ENCODE measurements around the gene PNMA5.
A peak's percentile ranks its signal among the peaks of the same experiment; 100 is the strongest.

Gene PNMA5

GRCh38 chrX:152959626-152960025 lies 34.3 kb downstream of the PNMA5 start:
- Histone ChIP-seq H3K36me3 (ENCODE audit: control insufficient read depth, insufficient read depth, low read length) (no peaks in the 10 kb centered on the region), H3K9me3 (ENCODE audit: control insufficient read depth, insufficient read depth, low read length) (no peaks in the 10 kb centered on the region), H3K4me1 (ENCODE audit: control insufficient read depth, insufficient read depth, low read length) (peaks cover 2% of the 10 kb centered on the region; the same call in 1 of the 2 replicates), H3K27me3 (ENCODE audit: control insufficient read depth, insufficient read depth, low read length) (no peaks in the 10 kb centered on the region), H3K4me3 (ENCODE audit: low read length) (no peak overlapping the region), H3K27ac (ENCODE audit: low read length) (no peak overlapping the region)
- DNase-seq (ENCODE audit: low read depth, low spot score) = no peak
- WGBS (ENCODE audit: insufficient coverage, insufficient read length) = no CpG with 5 or more reads among the region's 6 CpGs

GRCh38 chrX:152958524-152959465 lies 35.1 kb downstream of the PNMA5 start:
- H3K4me3 ChIP-seq (ENCODE audit: low read length) = peak overlapping the region; percentile 8; the same call in 1 of the 2 replicates
- H3K9me3 ChIP-seq (ENCODE audit: control insufficient read depth, insufficient read depth, low read length) = no peaks in the 10 kb centered on the region
- no CpG with 5 or more reads among the region's 53 CpGs for WGBS (ENCODE audit: insufficient coverage, insufficient read length)
- no peak overlapping the region for H3K27ac ChIP-seq (ENCODE audit: low read length)
- no peaks in the 10 kb centered on the region for H3K27me3 ChIP-seq (ENCODE audit: control insufficient read depth, insufficient read depth, low read length)
- peak; percentile 71 for DNase-seq (ENCODE audit: low read depth, low spot score)
- H3K36me3 ChIP-seq (ENCODE audit: control insufficient read depth, insufficient read depth, low read length) = no peaks in the 10 kb centered on the region
- H3K4me1 ChIP-seq (ENCODE audit: control insufficient read depth, insufficient read depth, low read length) = peaks cover 2% of the 10 kb centered on the region; the same call in 1 of the 2 replicates

- H3K27me3 ChIP-seq (ENCODE audit: control insufficient read depth, insufficient read depth, low read length) = no peaks in the 10 kb centered on the region
- H3K27ac ChIP-seq (ENCODE audit: low read length) = no peak overlapping the region
- no peak overlapping the region for H3K4me3 ChIP-seq (ENCODE audit: low read length)
- H3K4me1 ChIP-seq (ENCODE audit: control insufficient read depth, insufficient read depth, low read length) = peaks cover 2% of the 10 kb centered on the region; the same call in 1 of the 2 replicates
- no peak for DNase-seq (ENCODE audit: low read depth, low spot score)
- no peaks in the 10 kb centered on the region for H3K9me3 ChIP-seq (ENCODE audit: control insufficient read depth, insufficient read depth, low read length)
- no peaks in the 10 kb centered on the region for H3K36me3 ChIP-seq (ENCODE audit: control insufficient read depth, insufficient read depth, low read length)
- no CpG with 5 or more reads among the region's 5 CpGs for WGBS (ENCODE audit: insufficient coverage, insufficient read length)
Measured at GRCh38 chrX:152958047-152958446, 35.9 kb downstream of the PNMA5 start.

- WGBS (ENCODE audit: insufficient coverage, insufficient read length) = 100% methylated on average over 1 of the region's 6 CpGs
- no peak for DNase-seq (ENCODE audit: low read depth, low spot score)
- H3K27me3 ChIP-seq (ENCODE audit: control insufficient read depth, insufficient read depth, low read length) = no peaks in the 10 kb centered on the region
- no peaks in the 10 kb centered on the region for H3K9me3 ChIP-seq (ENCODE audit: control insufficient read depth, insufficient read depth, low read length)
- no peak overlapping the region for H3K4me3 ChIP-seq (ENCODE audit: low read length)
- H3K27ac ChIP-seq (ENCODE audit: low read length) = no peak overlapping the region
- no peaks in the 10 kb centered on the region for H3K4me1 ChIP-seq (ENCODE audit: control insufficient read depth, insufficient read depth, low read length)
- no peaks in the 10 kb centered on the region; the same call in 1 of the 2 replicates for H3K36me3 ChIP-seq (ENCODE audit: control insufficient read depth, insufficient read depth, low read length)
Measured at GRCh38 chrX:152950786-152951185, 43.1 kb downstream of the PNMA5 start.

- Histone ChIP-seq H3K27ac (ENCODE audit: low read length) (no peak overlapping the region), H3K4me3 (ENCODE audit: low read length) (no peak overlapping the region), H3K36me3 (ENCODE audit: control insufficient read depth, insufficient read depth, low read length) (no peaks in the 10 kb centered on the region; the same call in 1 of the 2 replicates), H3K4me1 (ENCODE audit: control insufficient read depth, insufficient read depth, low read length) (no peaks in the 10 kb centered on the region), H3K27me3 (ENCODE audit: control insufficient read depth, insufficient read depth, low read length) (no peaks in the 10 kb centered on the region), H3K9me3 (ENCODE audit: control insufficient read depth, insufficient read depth, low read length) (no peaks in the 10 kb centered on the region)
- WGBS (ENCODE audit: insufficient coverage, insufficient read length) = no CpG with 5 or more reads among the region's 4 CpGs
- no peak for DNase-seq (ENCODE audit: low read depth, low spot score)
Measured at GRCh38 chrX:152949114-152949513, 44.8 kb downstream of the PNMA5 start.

GRCh38 chrX:152946681-152947080 lies 47.2 kb downstream of the PNMA5 start:
- no peak for DNase-seq (ENCODE audit: low read depth, low spot score)
- no peaks in the 10 kb centered on the region; the same call in 1 of the 2 replicates for H3K36me3 ChIP-seq (ENCODE audit: control insufficient read depth, insufficient read depth, low read length)
- no peak overlapping the region for H3K4me3 ChIP-seq (ENCODE audit: low read length)
- H3K9me3 ChIP-seq (ENCODE audit: control insufficient read depth, insufficient read depth, low read length) = no peaks in the 10 kb centered on the region
- H3K27me3 ChIP-seq (ENCODE audit: control insufficient read depth, insufficient read depth, low read length) = no peaks in the 10 kb centered on the region
- no peak overlapping the region for H3K27ac ChIP-seq (ENCODE audit: low read length)
- no peaks in the 10 kb centered on the region for H3K4me1 ChIP-seq (ENCODE audit: control insufficient read depth, insufficient read depth, low read length)
- no CpG with 5 or more reads among the region's 6 CpGs for WGBS (ENCODE audit: insufficient coverage, insufficient read length)

- Histone ChIP-seq H3K27me3 (ENCODE audit: control insufficient read depth, insufficient read depth, low read length) (no peaks in the 10 kb centered on the region), H3K4me1 (ENCODE audit: control insufficient read depth, insufficient read depth, low read length) (no peaks in the 10 kb centered on the region; the same call in 1 of the 2 replicates), H3K36me3 (ENCODE audit: control insufficient read depth, insufficient read depth, low read length) (no peaks in the 10 kb centered on the region; the same call in 1 of the 2 replicates), H3K27ac (ENCODE audit: low read length) (no peak overlapping the region), H3K9me3 (ENCODE audit: control insufficient read depth, insufficient read depth, low read length) (no peaks in the 10 kb centered on the region), H3K4me3 (ENCODE audit: low read length) (no peak overlapping the region)
- no CpG with 5 or more reads among the region's 11 CpGs for WGBS (ENCODE audit: insufficient coverage, insufficient read length)
- DNase-seq (ENCODE audit: low read depth, low spot score) = no peak
Measured at GRCh38 chrX:152945021-152945979, 48.6 kb downstream of the PNMA5 start.

- no CpG with 5 or more reads among the region's 1 CpG for WGBS (ENCODE audit: insufficient coverage, insufficient read length)
- Histone ChIP-seq H3K9me3 (ENCODE audit: control insufficient read depth, insufficient read depth, low read length) (no peaks in the 10 kb centered on the region), H3K36me3 (ENCODE audit: control insufficient read depth, insufficient read depth, low read length) (no peaks in the 10 kb centered on the region; the same call in 1 of the 2 replicates), H3K4me1 (ENCODE audit: control insufficient read depth, insufficient read depth, low read length) (no peaks in the 10 kb centered on the region; the same call in 1 of the 2 replicates), H3K4me3 (ENCODE audit: low read length) (no peak overlapping the region), H3K27ac (ENCODE audit: low read length) (no peak overlapping the region), H3K27me3 (ENCODE audit: control insufficient read depth, insufficient read depth, low read length) (no peaks in the 10 kb centered on the region)
- DNase-seq (ENCODE audit: low read depth, low spot score) = no peak
Measured at GRCh38 chrX:152943826-152944225, 50.1 kb downstream of the PNMA5 start.

- WGBS (ENCODE audit: insufficient coverage, insufficient read length) = no CpG with 5 or more reads among the region's 11 CpGs
- no peak overlapping the region for H3K27ac ChIP-seq (ENCODE audit: low read length)
- no peak for DNase-seq (ENCODE audit: low read depth, low spot score)
Measured at GRCh38 chrX:152942077-152942442, 51.9 kb downstream of the PNMA5 start.

More at GRCh38 chrX:152942077-152942442, 51.9 kb downstream of the PNMA5 start:
- Histone ChIP-seq H3K27me3 (ENCODE audit: control insufficient read depth, insufficient read depth, low read length) (no peaks in the 10 kb centered on the region), H3K36me3 (ENCODE audit: control insufficient read depth, insufficient read depth, low read length) (no peaks in the 10 kb centered on the region), H3K4me3 (ENCODE audit: low read length) (peak overlapping the region; percentile 50; the same call in 1 of the 2 replicates), H3K4me1 (ENCODE audit: control insufficient read depth, insufficient read depth, low read length) (no peaks in the 10 kb centered on the region; the same call in 1 of the 2 replicates), H3K9me3 (ENCODE audit: control insufficient read depth, insufficient read depth, low read length) (no peaks in the 10 kb centered on the region)
